ENCODE data around the gene PHRF1. TPM values are rescaled to one million over a fixed set of nuclear protein-coding genes. Genes with fewer than 3 reads are reported as not detected.

The PHRF1 gene
- total RNA-seq, 1 experiment from 2014 or later: 48.9 TPM

DNA sequence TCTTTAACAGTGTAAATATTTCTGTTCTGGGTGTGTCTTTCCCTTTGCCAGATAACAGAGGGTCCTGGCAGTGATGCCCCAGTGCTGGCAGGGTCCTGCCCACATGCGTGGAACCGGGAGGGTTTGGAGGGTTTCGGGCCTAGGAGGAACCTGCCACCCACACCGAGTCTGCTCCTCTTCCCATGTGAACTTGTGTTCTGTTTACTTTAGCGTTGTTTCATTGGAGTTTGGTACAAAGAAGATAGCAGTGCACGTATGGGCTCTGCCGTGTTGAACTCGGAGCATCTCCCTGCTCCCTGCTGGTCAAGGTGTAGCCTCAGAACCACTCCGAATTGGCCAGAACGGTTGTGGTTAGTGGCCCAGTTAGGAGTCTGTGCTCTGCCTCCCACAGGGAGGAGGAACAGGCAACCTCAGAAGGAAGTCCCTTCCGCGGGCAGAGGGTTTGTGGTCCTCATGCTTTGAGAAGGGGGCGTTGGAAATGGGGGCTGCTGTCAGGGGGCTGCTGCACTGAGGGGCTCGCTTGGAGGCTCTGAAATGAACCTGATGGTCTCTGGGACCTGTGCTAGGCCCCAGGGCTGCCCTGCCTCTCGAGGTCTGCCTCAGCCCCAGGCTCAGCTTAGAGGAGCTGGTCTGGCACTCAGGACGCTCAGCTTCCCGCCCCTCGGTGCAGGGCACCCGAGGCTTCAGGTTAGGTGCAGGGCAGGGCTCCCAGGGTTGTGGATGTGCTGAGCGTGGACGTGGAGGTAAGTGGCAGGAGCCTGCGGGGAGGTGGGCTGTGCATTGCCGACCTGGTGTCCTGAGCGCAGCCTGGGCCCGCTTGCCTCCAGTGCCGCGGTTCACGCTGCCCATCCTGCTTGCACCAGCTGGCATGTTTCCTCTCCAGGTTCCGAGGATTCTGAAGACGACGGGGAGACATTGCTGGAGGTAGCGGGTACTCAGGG lies 10.4 kb downstream of the PHRF1 start:
- no peak overlapping the region for H2BK20ac ChIP-seq (ENCODE audit: low read depth, low read length, poor library complexity, severe bottlenecking)
- H3K56ac ChIP-seq (ENCODE audit: insufficient read length, low read depth, low read length): no peak overlapping the region
- H3K79me2 ChIP-seq (ENCODE audit: insufficient read depth, low read length): no peaks in the 10 kb centered on the region; the same call in 1 of the 2 replicates
- no peak overlapping the region for H3K14ac ChIP-seq (ENCODE audit: insufficient read depth, low read length)
- no peaks in the 10 kb centered on the region for H3K9me3 ChIP-seq (ENCODE audit: control insufficient read depth, low read depth, low read length)
- no peaks in the 10 kb centered on the region for H3K9me3 Mint-ChIP-seq
- H3K4me2 ChIP-seq (ENCODE audit: insufficient read depth, insufficient read length, low read length): no peak overlapping the region
- no peak overlapping the region for H2BK120ac ChIP-seq (ENCODE audit: low read depth, low read length, poor library complexity, severe bottlenecking)
- no peaks in the 10 kb centered on the region for H3K27me3 ChIP-seq (ENCODE audit: insufficient read depth, low read length)
- H4K20me1 ChIP-seq (ENCODE audit: control insufficient read depth, insufficient read depth, insufficient read length): peaks cover 3% of the 10 kb centered on the region
- no peak overlapping the region for H2BK15ac ChIP-seq (ENCODE audit: low read depth, low read length)
- H3K79me1 ChIP-seq (ENCODE audit: insufficient read depth, low read depth, low read length, poor library complexity, severe bottlenecking): peaks cover 7% of the 10 kb centered on the region
- TF ChIP-seq, protein P1, sequence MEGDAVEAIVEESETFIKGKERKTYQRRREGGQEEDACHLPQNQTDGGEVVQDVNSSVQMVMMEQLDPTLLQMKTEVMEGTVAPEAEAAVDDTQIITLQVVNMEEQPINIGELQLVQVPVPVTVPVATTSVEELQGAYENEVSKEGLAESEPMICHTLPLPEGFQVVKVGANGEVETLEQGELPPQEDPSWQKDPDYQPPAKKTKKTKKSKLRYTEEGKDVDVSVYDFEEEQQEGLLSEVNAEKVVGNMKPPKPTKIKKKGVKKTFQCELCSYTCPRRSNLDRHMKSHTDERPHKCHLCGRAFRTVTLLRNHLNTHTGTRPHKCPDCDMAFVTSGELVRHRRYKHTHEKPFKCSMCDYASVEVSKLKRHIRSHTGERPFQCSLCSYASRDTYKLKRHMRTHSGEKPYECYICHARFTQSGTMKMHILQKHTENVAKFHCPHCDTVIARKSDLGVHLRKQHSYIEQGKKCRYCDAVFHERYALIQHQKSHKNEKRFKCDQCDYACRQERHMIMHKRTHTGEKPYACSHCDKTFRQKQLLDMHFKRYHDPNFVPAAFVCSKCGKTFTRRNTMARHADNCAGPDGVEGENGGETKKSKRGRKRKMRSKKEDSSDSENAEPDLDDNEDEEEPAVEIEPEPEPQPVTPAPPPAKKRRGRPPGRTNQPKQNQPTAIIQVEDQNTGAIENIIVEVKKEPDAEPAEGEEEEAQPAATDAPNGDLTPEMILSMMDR (conservative IDR thresholded peaks at IDR 0.05): no peak
- H2BK5ac ChIP-seq (ENCODE audit: insufficient read length, low read length): no peak overlapping the region
- no peaks in the 10 kb centered on the region for H3K23me2 ChIP-seq (ENCODE audit: insufficient read length, low read depth, low read length, poor library complexity, severe bottlenecking)
- H3K27ac ChIP-seq (ENCODE audit: insufficient read length, low read depth, low read length): no peak overlapping the region
- no peaks in the 10 kb centered on the region for H3K4me1 ChIP-seq (ENCODE audit: insufficient read depth, low read length)
- no peak overlapping the region for H3K4me3 Mint-ChIP-seq
- H3K27me3 Mint-ChIP-seq (ENCODE audit: low read depth): no peaks in the 10 kb centered on the region
- H2AK5ac ChIP-seq (ENCODE audit: insufficient read length, low read length): no peak overlapping the region
- peak overlapping the region in 2 of 3 experiments; percentile 21 to 73; a peak in 2 of 7 replicates for H3K27ac Mint-ChIP-seq
- no peak overlapping the region for H3K9ac ChIP-seq (ENCODE audit: extremely low read depth, insufficient read length, low read length)
- DNase-seq: no peak
- no peaks in the 10 kb centered on the region for H3K4me1 Mint-ChIP-seq
- no peak overlapping the region for H2AFZ ChIP-seq (ENCODE audit: low read length)
- no peak overlapping the region for H3K23ac ChIP-seq (ENCODE audit: insufficient read length, low read depth, low read length)
- H4K8ac ChIP-seq (replicated peaks; ENCODE audit: insufficient read length, low read depth, low read length): no peak overlapping the region
- H4K5ac ChIP-seq (ENCODE audit: insufficient read length, low read depth, low read length): no peak overlapping the region
- no peak overlapping the region for H3K4ac ChIP-seq (ENCODE audit: low read depth, low read length)
- H3T11ph ChIP-seq (ENCODE audit: low read length): no peak overlapping the region
- no peak overlapping the region for H2BK12ac ChIP-seq (ENCODE audit: insufficient read length, low read depth, low read length)
- WGBS (ENCODE audit: extremely low coverage, insufficient read length, low lambda C conversion rate): no CpG with 5 or more reads among the region's 32 CpGs
- H4K91ac ChIP-seq (ENCODE audit: insufficient read length, low read depth, low read length): no peak overlapping the region
- H3K18ac ChIP-seq (ENCODE audit: insufficient read length, low read depth, low read length): no peak overlapping the region
- H3K36me3 Mint-ChIP-seq (ENCODE audit: insufficient read depth in 1 of 3, low read depth in 3 of 3): peaks cover 44 to 83% (median 78%) of the 10 kb centered on the region in 3 experiments
